Glomerular visceral epithelial cell (primary cell): ENCODE results near the gene MAGEF1.

Experiments
- DNase-seq: peaks from one replicate; pipeline ENCODE4 v3.0.0-alpha.2; 2016; ENCODE audit errors: extremely low spot score

The MAGEF1 gene

GRCh38 chr3:184725176-184725719 lies 13.4 kb upstream of the MAGEF1 start:
- no peak for DNase-seq

DNA sequence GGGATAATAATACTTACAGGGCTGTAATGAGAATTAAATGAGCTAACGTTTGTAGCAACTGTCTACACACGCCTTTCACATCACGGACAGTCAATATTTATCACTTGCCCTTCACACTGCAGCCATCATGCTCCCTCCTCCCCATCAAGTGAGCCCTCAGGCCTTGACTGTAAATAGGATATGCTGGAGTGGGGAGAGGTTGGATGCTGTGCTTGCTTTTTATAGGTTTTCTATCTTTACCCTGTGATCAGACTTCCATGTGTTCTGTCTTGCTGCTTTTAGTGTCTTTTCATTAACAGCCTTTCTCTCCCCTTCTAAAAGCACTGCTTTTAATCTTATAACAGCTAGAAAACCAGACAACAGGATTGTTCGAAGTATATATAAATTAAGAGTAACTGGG lies 12.8 kb upstream of the MAGEF1 start:
- DNase-seq: no peak

- DNase-seq: no peak
Observed at GRCh38 chr3:184719709-184720108, 7.8 kb upstream of the MAGEF1 start.

DNA sequence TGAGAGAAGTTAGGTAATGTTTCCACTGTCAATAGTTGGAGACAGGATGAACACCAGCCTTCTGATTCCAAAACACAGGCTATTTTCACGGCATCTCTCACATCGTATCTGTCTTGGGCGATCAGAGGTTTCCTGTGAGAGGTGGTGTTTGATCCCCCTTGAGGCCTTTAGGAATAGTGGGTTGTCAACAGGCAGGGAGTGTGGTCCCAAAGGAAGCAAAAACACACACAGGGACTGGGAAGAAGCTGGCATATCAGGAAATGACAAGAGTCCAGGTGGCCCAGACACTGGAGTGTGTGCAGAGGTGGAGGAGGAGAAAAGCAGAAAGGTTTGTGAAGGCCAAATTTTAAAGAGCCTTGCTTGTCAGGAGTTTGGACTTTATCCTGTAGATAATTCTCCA lies 6.6 kb upstream of the MAGEF1 start:
- DNase-seq: no peak

GRCh38 chr3:184717399-184717983 lies 5.6 kb upstream of the MAGEF1 start:
- DNase-seq: no peak

GRCh38 chr3:184716622-184717398 lies 4.9 kb upstream of the MAGEF1 start:
- no peak for DNase-seq

DNA sequence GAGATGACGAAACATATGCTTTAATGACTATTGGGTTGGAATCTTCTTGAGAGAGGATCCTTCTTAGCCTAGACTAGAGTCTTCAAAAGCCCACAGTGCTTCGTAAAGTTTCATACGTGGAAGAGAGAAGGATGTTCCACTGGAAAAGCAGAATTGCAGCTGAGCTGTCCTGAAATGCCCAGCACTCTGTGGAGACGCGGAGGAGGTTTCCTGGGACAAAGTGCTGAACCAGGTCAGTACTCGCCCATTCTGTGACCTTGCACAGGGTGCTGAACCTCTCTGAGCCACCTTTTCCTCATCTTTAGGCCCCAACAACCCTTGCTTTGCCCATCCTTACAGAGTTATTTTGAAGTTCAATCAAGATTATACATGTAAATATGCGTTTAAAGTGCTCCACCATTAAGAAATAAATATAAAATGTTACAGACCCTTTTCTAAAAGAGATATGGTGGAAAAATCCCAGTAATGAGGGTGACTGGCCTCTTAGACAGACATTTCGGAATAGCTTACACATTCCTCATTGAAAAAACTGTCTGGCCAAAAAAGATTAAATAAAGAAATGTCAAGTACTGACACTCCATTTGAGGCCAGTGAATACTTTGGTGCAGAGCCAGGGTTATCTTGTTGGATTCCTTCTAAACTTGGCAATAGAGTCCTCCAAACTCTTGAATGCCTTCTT lies 4.2 kb upstream of the MAGEF1 start:
- DNase-seq: no peak

DNA sequence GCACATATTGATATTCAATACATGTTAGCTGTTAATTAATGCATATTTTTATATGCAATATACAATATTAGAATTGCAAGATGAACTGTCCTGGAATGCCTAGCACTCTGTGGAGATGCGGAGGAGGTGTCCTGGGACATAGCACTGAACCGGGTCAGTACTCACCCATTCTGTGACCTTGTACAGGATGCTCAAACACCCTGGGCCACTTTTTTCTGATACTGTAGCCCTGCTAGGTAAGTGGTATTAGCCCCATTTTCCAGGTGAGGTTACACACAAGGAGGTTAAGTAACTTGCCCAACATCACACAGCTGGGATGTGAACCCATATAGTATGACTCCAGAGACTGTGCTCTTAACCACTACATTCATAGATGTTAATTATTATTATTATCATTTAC lies 1.7 kb upstream of the MAGEF1 start:
- DNase-seq: no peak

DNA sequence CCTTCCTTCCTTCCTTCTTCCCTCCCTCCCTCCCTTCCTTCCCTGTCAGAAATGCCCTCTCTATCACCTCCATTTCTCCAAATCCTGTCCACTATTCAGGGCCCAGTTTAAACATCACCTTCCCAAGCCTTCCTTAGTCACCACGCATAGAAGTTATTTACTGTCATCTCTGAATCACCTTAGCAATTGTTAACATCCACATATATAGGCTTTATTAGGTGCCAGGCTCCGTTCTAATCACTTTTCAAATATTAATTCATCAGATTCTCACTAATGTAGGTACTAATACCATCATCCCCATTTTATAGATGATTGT lies 1.1 kb upstream of the MAGEF1 start:
- DNase-seq: no peak

DNA sequence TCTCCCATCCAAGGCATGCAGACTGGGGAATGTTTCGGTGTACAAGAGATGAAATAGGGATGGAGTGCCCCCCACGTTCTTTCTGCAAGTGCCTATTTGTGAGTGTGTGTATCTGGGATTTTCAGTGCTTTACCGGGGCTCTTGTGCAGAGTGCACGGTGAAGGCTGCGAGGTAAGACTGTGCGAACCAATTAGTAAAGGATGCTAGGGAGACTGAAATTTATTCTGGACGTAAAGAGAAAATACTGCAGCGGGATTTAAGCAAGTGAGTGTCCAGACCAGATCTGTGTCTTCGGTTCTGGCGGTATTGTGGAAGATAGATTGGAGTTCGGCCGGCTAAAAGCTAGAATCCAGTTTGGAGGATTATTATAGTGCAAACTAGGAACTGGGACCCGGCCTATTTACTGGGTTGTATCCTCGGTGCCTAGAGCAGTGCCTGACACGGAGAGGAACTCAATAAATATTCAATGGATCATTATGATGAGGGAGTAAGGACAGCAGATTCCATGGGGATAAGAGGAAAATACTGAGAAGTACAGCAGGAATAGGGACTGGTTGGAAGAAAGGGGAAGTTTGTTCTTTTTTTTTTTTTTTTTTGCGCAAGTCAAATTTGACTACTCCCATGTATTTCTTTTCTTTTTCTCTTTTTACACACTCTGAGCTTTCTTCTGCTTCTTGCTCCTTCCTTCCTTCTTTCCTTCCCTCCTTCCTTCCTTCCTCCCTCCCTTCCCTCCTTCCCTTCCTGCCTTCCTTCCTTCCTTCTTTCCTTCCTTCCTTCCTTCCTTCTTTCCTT lies 580 bp upstream of the MAGEF1 start:
- DNase-seq: no peak

GRCh38 chr3:184710870-184711492 lies 883 bp downstream of the MAGEF1 start:
- peak; percentile 12 for DNase-seq

DNA sequence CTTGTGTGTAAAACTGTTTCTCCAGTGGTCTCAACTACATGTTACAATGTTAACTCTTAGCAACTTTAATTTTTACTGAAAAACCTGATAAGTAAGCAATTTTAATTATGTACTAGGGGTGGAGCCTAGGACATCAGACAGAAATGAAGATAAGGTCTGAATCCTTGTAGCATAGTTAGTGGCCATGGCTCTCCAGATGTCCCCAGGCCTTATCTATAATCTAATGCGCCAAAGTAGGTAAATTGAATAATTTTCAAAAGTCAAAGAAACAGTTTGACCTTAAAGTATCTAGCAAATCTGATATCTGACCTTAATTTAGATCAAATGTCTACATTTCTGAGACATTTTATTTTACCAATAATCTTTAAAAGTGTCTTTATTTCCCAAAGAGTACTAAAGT lies 8.2 kb downstream of the MAGEF1 start:
- no peak for DNase-seq

DNA sequence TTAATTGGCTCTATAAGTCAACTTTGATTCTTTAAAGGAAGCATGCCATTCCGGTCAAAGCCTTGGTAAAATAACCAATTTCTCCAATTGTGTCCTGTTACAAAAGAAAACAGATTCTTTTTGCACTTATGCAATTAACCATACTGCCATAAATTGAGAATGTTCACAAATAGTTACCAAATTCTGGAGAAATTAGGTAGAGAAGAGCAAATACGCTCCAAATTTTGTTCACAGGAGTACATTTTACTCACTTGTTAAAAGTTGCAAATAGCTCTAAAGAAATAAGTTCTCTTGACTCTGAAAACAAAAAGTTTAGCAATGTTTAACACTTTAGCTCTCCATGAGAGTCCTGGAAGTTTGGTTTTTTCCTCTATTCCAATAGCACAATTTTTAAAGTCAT lies 11.1 kb downstream of the MAGEF1 start:
- no peak for DNase-seq

DNA sequence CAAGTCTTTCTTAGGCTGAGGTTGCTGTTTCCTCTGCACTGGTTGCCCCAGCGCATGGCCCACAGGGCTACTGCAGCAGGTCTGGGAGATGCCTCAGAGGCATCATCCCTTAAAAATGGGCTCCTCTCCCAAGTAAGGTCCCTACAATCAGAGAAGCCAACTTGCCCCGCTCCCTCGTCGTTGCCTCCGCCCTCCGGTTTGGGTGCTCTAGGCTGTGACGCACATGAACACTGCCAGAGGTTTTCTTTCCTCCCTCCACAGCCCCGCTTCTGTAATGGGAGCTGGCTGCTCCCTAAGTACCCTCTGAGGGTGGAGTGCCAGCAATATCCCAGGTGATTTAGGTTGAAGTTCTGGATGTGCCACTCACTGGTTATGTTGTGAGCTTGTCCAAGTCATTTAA lies 14.0 kb downstream of the MAGEF1 start:
- DNase-seq: no peak

DNA sequence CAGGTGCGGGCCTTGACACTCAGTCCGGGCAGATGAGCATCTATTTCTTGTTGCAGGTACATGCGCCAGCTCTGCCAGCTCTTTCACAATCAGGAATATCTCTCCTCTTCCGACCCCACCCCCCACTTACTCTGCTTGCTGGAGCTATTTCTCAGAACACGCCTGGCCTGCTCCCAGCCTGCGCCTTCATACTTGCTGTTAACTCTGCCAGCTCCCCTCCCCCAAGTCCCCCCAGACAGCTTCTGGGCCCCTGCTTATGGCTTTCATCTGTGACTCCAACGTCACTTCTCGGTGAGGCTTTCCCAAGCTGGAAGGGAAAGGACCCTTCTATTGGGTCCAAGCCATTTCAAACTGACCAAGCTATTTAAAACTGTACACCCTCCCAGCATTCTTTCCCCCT lies 15.2 kb downstream of the MAGEF1 start:
- DNase-seq: no peak

DNA sequence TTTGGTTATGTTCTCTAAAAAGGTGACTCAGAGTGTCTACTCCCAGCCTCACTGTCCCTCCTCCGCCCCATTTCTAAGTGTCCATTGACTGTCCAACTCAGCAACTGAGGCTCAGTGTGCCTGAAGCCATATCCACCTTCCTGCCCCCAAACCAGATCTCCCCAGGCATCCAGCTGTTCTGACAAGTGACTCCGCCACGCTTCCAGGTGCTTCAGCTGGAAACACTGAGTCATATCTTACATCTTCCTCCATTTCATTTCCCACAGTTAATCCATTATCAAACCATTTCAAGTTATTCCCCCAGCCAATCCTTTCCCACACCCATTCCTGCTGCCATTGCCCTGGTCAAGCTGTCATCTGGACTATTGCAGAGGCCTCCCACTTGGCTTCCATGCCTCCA lies 17.1 kb downstream of the MAGEF1 start:
- no peak for DNase-seq

DNA sequence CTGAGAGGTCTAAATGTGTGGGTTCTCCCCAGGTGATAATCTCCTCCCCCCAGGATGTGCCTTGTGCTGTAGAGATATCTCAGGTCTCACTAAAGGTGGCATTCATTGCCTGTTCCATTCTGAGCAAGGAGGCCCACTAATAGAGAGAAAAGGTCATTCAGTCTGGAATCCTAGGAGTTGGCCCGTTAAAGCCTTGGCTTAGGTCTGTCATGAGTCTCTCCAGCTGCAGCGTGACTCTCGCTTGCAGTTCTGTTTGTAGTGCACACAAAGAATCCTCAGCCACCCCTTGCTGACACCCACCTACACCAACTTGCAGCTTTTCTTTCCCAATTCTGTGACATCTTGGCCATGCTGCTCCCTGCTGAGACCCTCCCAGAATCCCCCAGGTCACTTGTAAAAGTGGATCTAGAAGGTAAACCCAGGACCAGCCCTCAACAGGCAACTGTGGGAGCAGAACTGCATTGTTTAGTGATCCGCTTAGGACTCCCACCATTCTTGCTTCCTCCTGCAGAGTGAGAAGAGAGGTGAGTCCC lies 17.7 kb downstream of the MAGEF1 start:
- DNase-seq: no peak

DNA sequence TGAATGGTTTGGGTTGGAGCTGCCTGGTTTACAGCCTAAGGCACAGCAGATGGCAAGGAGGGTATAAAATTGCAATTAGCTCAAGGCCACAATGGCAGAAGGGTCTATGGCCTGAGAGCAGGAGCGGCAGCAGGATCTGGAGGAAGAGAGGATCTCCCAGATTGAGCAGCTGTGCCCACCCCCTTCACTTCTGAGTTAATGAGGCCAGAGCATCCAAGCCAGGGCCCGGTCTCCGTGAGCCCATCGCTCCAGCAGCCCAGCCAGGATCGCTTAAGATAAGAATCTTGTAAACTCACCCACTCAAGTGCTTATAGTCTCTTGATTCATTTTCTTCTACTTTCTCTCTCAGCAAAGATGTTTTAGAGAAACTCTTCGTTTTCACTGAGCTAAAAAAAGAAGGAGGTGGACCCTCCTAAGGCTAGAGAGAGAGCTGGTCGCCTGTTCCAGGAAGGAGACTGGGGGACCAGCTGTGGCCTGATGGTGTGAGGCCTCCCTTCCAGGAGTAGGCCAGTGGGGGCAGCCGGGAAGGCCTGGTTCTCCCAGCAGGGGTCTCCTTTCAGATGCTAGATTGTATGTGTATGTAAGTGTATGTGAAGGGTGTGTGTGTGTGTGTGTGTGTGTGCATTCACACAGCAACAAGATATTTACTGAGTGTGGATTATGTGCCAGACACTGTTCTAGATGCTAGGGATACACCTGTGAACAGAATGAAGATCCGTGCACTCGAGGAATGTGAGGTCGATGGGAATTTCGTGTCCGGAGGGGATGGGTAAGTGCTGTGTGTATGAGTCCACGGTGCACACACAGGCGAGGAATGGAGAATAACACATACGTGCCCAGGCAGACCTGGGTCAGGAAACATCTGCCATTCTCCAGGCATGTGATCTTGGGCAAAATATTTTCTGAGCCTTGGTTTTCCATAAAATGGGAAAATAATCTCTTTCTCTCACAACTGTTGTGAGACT lies 18.6 kb downstream of the MAGEF1 start:
- no peak for DNase-seq

GRCh38 chr3:184691397-184692231 lies 20.2 kb downstream of the MAGEF1 start:
- DNase-seq: no peak
